ENCODE results near the gene ABLIM2.

The ABLIM2 gene

GRCh38 chr4:7981738-7982394 is 176.7 kb downstream of the ABLIM2 start:
- ATAC-seq: no peak
- TF ChIP-seq PATZ1 (CRISPR knock-in tag; IDR thresholded peaks at IDR 0.05; ENCODE audit: borderline replicate concordance) (no peak), CSDC2 (CRISPR knock-in tag; IDR thresholded peaks at IDR 0.05) (no peak), TCF4 (CRISPR knock-in tag; IDR thresholded peaks at IDR 0.05; ENCODE audit: borderline replicate concordance) (no peak), ZNF8 (CRISPR knock-in tag; IDR thresholded peaks at IDR 0.05) (no peak)

GRCh38 chr4:7980036-7980435 is 178.6 kb downstream of the ABLIM2 start:
- no peak for TF ChIP-seq CSDC2 (CRISPR knock-in tag; IDR thresholded peaks at IDR 0.05)
- no peak for TF ChIP-seq GLIS3 (CRISPR knock-in tag; IDR thresholded peaks at IDR 0.05)
- no peak for TF ChIP-seq ZNF8 (CRISPR knock-in tag; IDR thresholded peaks at IDR 0.05)
- no peak for TF ChIP-seq ZFP30 (CRISPR knock-in tag; IDR thresholded peaks at IDR 0.05)
- TF ChIP-seq PPARA (CRISPR knock-in tag; IDR thresholded peaks at IDR 0.05; ENCODE audit: borderline replicate concordance): no peak
- TF ChIP-seq, protein P1, sequence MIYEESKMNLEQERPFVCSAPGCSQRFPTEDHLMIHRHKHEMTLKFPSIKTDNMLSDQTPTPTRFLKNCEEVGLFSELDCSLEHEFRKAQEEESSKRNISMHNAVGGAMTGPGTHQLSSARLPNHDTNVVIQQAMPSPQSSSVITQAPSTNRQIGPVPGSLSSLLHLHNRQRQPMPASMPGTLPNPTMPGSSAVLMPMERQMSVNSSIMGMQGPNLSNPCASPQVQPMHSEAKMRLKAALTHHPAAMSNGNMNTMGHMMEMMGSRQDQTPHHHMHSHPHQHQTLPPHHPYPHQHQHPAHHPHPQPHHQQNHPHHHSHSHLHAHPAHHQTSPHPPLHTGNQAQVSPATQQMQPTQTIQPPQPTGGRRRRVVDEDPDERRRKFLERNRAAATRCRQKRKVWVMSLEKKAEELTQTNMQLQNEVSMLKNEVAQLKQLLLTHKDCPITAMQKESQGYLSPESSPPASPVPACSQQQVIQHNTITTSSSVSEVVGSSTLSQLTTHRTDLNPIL (CRISPR knock-in tag; IDR thresholded peaks at IDR 0.05; ENCODE audit: low read depth): no peak
- no peak for TF ChIP-seq PATZ1 (CRISPR knock-in tag; IDR thresholded peaks at IDR 0.05; ENCODE audit: borderline replicate concordance)
- TF ChIP-seq POU6F1 (CRISPR knock-in tag; IDR thresholded peaks at IDR 0.05; ENCODE audit: borderline replicate concordance, low read depth): no peak
- no peak for TF ChIP-seq ZNF70 (CRISPR knock-in tag; IDR thresholded peaks at IDR 0.05)
- TF ChIP-seq, protein P2, sequence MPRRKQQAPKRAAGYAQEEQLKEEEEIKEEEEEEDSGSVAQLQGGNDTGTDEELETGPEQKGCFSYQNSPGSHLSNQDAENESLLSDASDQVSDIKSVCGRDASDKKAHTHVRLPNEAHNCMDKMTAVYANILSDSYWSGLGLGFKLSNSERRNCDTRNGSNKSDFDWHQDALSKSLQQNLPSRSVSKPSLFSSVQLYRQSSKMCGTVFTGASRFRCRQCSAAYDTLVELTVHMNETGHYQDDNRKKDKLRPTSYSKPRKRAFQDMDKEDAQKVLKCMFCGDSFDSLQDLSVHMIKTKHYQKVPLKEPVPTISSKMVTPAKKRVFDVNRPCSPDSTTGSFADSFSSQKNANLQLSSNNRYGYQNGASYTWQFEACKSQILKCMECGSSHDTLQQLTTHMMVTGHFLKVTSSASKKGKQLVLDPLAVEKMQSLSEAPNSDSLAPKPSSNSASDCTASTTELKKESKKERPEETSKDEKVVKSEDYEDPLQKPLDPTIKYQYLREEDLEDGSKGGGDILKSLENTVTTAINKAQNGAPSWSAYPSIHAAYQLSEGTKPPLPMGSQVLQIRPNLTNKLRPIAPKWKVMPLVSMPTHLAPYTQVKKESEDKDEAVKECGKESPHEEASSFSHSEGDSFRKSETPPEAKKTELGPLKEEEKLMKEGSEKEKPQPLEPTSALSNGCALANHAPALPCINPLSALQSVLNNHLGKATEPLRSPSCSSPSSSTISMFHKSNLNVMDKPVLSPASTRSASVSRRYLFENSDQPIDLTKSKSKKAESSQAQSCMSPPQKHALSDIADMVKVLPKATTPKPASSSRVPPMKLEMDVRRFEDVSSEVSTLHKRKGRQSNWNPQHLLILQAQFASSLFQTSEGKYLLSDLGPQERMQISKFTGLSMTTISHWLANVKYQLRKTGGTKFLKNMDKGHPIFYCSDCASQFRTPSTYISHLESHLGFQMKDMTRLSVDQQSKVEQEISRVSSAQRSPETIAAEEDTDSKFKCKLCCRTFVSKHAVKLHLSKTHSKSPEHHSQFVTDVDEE (CRISPR knock-in tag; IDR thresholded peaks at IDR 0.05): no peak
- ATAC-seq: no peak; the same call in 1 of the 3 replicates

DNA sequence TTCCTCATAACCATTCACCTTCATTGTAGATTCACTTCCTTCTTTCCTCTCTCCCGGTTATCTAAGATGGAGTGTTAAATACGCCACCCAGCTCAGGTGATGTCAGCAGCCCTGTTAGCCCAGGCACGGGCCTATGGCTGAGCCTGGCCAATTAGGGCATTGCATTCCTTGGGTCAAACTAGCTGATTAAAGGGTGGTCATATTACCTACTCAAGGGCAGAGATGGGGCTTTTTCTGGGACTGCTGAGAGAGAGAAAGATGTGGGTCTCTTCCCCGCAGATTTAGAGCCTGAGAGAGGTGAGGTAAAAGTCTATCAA is 179.0 kb downstream of the ABLIM2 start:
- no peak for ATAC-seq
- no peak for TF ChIP-seq ISL1 (CRISPR knock-in tag; IDR thresholded peaks at IDR 0.05)
- no peak for TF ChIP-seq ZNF565 (CRISPR knock-in tag; conservative IDR thresholded peaks at IDR 0.05; ENCODE audit: low read depth)

- TF ChIP-seq ARNTL (CRISPR knock-in tag; IDR thresholded peaks at IDR 0.05; ENCODE audit: borderline replicate concordance, low read depth): no peak
- TF ChIP-seq ESRRG (CRISPR knock-in tag; IDR thresholded peaks at IDR 0.05): no peak
- no peak for TF ChIP-seq ISL1 (CRISPR knock-in tag; IDR thresholded peaks at IDR 0.05)
- TF ChIP-seq PPARA (CRISPR knock-in tag; IDR thresholded peaks at IDR 0.05; ENCODE audit: borderline replicate concordance): no peak
- no peak for TF ChIP-seq ZFP30 (CRISPR knock-in tag; IDR thresholded peaks at IDR 0.05)
- TF ChIP-seq TOX (CRISPR knock-in tag; IDR thresholded peaks at IDR 0.05; ENCODE audit: borderline replicate concordance): no peak
- TF ChIP-seq SNAI2 (CRISPR knock-in tag; IDR thresholded peaks at IDR 0.05): no peak
- TF ChIP-seq ZNF8 (CRISPR knock-in tag; IDR thresholded peaks at IDR 0.05): no peak
- ATAC-seq: no peak
These were observed 179.5 kb downstream of the ABLIM2 start for GRCh38 chr4:7978907-7979651.

Data from SK-N-SH treated with all-trans-retinoic acid at 6 μM for 48 hours (cell line).